ENCODE data around the gene GRID1. TPM values are rescaled to one million over a fixed set of nuclear protein-coding genes. Genes with fewer than 3 reads are reported as not detected.

The GRID1 gene
- polyA plus RNA-seq, 1 of the 3 experiments (the other 2 are of a cell fraction) = 0.13 TPM

- Histone ChIP-seq H3K4me2 (no peak overlapping the region), H3K9ac (no peak overlapping the region)
- CTCF ChIA-PET = no interaction called here
These were observed 757.9 kb downstream of the GRID1 start for GRCh38 chr10:85608706-85609105.

DNA sequence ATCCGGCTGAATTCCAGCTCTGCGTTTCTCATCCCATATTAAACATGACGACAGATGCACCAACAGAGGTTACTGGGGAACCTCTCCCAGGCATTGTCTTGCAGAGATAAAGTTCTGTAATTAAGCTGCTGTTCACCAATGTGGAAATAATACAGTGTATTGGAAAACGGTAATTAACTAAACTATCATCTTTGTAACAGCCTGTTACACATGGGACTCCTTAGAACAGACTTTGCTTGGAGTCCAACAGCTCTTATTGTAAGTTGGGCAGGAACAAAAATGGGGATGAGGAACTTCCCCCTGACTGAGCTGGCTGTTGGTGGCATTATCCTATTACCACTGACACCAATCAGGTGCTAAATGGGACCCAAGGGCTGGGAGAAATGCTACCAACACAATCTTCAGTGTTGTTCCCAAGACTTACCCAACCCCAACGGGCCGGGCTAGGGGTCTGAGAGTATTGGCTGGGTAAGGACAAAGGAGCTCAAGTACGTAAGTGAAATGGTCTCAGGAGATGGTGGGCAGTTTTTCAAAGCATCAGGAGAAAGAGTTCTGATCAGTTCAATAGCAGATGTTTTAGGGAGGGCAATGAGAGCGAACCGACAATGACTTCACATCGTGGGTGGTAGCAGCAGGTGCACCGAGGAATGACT is 759.4 kb downstream of the GRID1 start:
- no peak overlapping the region for H3K27ac ChIP-seq (ENCODE audit: low read depth in 2 of 2, low read length in 1 of 2)
- no peak overlapping the region for H2AFZ ChIP-seq (ENCODE audit: low read depth)
- CTCF ChIA-PET = no interaction called here
- H3K9me3 ChIP-seq = no peaks in the 10 kb centered on the region
- H3K9me2 ChIP-seq = no peaks in the 10 kb centered on the region
- POLR2A ChIA-PET = no interaction called here
- H3K4me3 ChIP-seq (ENCODE audit: low read depth in 2 of 2, low read length in 1 of 2) = no peak overlapping the region
- H3K4me1 ChIP-seq (ENCODE audit: control insufficient read depth in 1 of 2, insufficient read depth in 2 of 2, low read depth in 1 of 2, low read length in 1 of 2) = no peaks in the 10 kb centered on the region
- no peaks in the 10 kb centered on the region for H3K79me2 ChIP-seq (ENCODE audit: insufficient read depth)
- DNase-seq = no peak
- H3K4me2 ChIP-seq = no peak overlapping the region
- no peaks in the 10 kb centered on the region for H3F3A ChIP-seq (replicated peaks; ENCODE audit: insufficient read depth)
- H4K20me1 ChIP-seq (ENCODE audit: insufficient read depth) = no peaks in the 10 kb centered on the region
- H3K9ac ChIP-seq = no peak overlapping the region
- WGBS (ENCODE audit: low lambda C conversion rate) = 49% methylated on average over 11 of the region's 11 CpGs
- no peak for TF ChIP-seq TEAD4 (IDR thresholded peaks at IDR 0.05; ENCODE audit: borderline replicate concordance, insufficient read depth)
- TF ChIP-seq POLR2AphosphoS5 (IDR thresholded peaks at IDR 0.05; ENCODE audit: low read depth, low read length) = no peak
- no peak for TF ChIP-seq RXRA (IDR thresholded peaks at IDR 0.05; ENCODE audit: borderline replicate concordance, low read depth)
- no peak for TF ChIP-seq SMC3 (IDR thresholded peaks at IDR 0.05; ENCODE audit: low read depth, low read length)
- TF ChIP-seq NFIC (IDR thresholded peaks at IDR 0.05; ENCODE audit: borderline replicate concordance) = no peak
- no peak for TF ChIP-seq MEF2A (IDR thresholded peaks at IDR 0.05; ENCODE audit: borderline replicate concordance, low read depth)
- no peak for TF ChIP-seq CHD2 (IDR thresholded peaks at IDR 0.05; ENCODE audit: low read length, partially characterized antibody)
- TF ChIP-seq CTCF (IDR thresholded peaks at IDR 0.05) = no peak
- TF ChIP-seq, protein P1, sequence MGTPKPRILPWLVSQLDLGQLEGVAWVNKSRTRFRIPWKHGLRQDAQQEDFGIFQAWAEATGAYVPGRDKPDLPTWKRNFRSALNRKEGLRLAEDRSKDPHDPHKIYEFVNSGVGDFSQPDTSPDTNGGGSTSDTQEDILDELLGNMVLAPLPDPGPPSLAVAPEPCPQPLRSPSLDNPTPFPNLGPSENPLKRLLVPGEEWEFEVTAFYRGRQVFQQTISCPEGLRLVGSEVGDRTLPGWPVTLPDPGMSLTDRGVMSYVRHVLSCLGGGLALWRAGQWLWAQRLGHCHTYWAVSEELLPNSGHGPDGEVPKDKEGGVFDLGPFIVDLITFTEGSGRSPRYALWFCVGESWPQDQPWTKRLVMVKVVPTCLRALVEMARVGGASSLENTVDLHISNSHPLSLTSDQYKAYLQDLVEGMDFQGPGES (IDR thresholded peaks at IDR 0.05; ENCODE audit: low read depth, low read length) = no peak
- TF ChIP-seq FOXJ3 (CRISPR knock-in tag; IDR thresholded peaks at IDR 0.05) = no peak
- TF ChIP-seq PBX3 (IDR thresholded peaks at IDR 0.05) = no peak
- TF ChIP-seq, protein P2, sequence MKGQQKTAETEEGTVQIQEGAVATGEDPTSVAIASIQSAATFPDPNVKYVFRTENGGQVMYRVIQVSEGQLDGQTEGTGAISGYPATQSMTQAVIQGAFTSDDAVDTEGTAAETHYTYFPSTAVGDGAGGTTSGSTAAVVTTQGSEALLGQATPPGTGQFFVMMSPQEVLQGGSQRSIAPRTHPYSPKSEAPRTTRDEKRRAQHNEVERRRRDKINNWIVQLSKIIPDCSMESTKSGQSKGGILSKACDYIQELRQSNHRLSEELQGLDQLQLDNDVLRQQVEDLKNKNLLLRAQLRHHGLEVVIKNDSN (IDR thresholded peaks at IDR 0.05; ENCODE audit: borderline replicate concordance, low read depth) = no peak
- TF ChIP-seq TCF12 (IDR thresholded peaks at IDR 0.05) = no peak
- TF ChIP-seq JUND (IDR thresholded peaks at IDR 0.05) = no peak
- no peak for TF ChIP-seq NRF1 (IDR thresholded peaks at IDR 0.05; ENCODE audit: low read depth, low read length)
- no peaks in the 10 kb centered on the region for H3K27me3 ChIP-seq (ENCODE audit: insufficient read depth)
- H3K36me3 ChIP-seq (replicated peaks in 1 of 2; ENCODE audit: control insufficient read depth in 1 of 2, insufficient read depth in 2 of 2, low read length in 1 of 2) = no peaks in the 10 kb centered on the region

More at GRCh38 chr10:85608706-85609105, 757.9 kb downstream of the GRID1 start:
- Histone ChIP-seq H3K27ac (ENCODE audit: low read depth in 2 of 2, low read length in 1 of 2) (no peak overlapping the region), H3K79me2 (ENCODE audit: insufficient read depth) (no peaks in the 10 kb centered on the region), H2AFZ (ENCODE audit: low read depth) (no peak overlapping the region), H3K9me2 (no peaks in the 10 kb centered on the region), H3K36me3 (replicated peaks in 1 of 2; ENCODE audit: control insufficient read depth in 1 of 2, insufficient read depth in 2 of 2, low read length in 1 of 2) (no peaks in the 10 kb centered on the region), H3K4me1 (ENCODE audit: control insufficient read depth in 1 of 2, insufficient read depth in 2 of 2, low read depth in 1 of 2, low read length in 1 of 2) (no peaks in the 10 kb centered on the region), H3K4me3 (ENCODE audit: low read depth in 2 of 2, low read length in 1 of 2) (no peak overlapping the region), H3F3A (replicated peaks; ENCODE audit: insufficient read depth) (no peaks in the 10 kb centered on the region), H4K20me1 (ENCODE audit: insufficient read depth) (no peaks in the 10 kb centered on the region), H3K27me3 (ENCODE audit: insufficient read depth) (no peaks in the 10 kb centered on the region), H3K9me3 (no peaks in the 10 kb centered on the region)
- 42% methylated on average over 3 of the region's 3 CpGs for WGBS (ENCODE audit: low lambda C conversion rate)
- POLR2A ChIA-PET = no interaction called here
- no peak for DNase-seq
- TF ChIP-seq RFX5 (IDR thresholded peaks at IDR 0.05; ENCODE audit: low read length) (no peak), NRF1 (IDR thresholded peaks at IDR 0.05; ENCODE audit: low read depth, low read length) (no peak), MEF2A (IDR thresholded peaks at IDR 0.05; ENCODE audit: borderline replicate concordance, low read depth) (no peak), EZH2phosphoT487 (IDR thresholded peaks at IDR 0.05; ENCODE audit: borderline replicate concordance, low read depth) (no peak), RCOR1 (IDR thresholded peaks at IDR 0.05; ENCODE audit: low read length) (no peak), RXRA (IDR thresholded peaks at IDR 0.05; ENCODE audit: borderline replicate concordance, low read depth) (no peak), ELF1 (IDR thresholded peaks at IDR 0.05) (no peak)
